ENCODE results near the gene SEMA3C.
A peak's percentile ranks its signal among the peaks of the same experiment; 100 is the strongest.

SEMA3C gene

DNA sequence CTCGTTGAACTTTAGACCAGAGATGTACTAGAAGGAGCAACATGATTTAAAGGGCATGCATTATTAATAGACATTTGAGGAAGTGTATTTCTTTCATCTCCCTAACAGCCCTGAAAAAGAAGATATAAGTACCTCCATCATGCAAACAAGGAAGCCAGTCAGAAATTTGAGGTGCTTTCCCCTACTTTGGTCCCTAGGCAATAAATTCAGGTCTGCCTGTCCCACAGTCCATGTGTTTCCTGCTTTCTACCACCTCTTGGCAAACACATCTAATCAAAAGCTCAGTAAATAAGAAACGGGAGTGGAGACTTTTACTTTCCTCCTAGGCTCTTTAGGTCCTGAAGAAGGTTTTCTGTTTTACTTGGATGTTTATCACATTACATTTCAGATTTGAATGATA lies 5.2 kb upstream of the SEMA3C start:
- no peak for DNase-seq

DNA sequence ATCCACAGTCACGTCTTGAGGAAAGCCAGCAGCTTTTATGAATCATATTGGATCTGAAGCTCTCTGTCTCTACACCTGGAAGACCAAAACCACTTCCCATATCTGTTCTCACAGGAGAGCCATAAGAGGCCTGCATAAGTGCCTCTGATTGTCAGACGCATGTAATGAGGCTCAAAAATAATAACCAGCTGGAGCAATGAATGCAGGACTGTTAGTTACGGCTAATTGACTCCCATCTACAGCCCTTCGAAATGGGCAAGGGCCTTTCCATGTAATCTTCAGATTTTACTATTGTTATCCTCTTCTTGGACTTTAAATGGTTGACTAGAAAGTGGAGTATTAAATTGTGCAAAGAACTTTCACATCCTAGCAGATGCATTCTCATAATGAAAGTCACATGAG lies 4.4 kb upstream of the SEMA3C start:
- DNase-seq: no peak

- no peak for DNase-seq
Measured at GRCh38 chr7:80922253-80923049, 3.6 kb upstream of the SEMA3C start.

DNA sequence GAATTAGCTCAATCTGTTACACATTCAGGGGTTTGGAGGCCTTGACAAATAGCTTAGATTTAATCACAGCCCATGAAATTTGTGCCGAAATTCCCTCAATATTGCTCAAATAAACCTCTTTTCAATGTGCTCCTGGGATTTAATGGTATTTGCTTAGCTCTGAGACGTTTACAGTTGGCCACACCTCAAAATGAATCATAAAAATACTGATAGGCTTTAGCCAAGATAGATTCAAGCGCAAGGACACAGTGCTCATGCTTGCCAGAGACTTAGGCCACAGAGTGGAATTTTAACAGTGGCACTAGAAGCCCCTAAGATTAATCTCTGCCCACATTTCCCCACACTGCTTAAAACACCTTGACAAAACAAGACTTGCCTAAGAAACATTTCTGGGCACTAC lies 2.3 kb upstream of the SEMA3C start:
- DNase-seq: no peak

DNA sequence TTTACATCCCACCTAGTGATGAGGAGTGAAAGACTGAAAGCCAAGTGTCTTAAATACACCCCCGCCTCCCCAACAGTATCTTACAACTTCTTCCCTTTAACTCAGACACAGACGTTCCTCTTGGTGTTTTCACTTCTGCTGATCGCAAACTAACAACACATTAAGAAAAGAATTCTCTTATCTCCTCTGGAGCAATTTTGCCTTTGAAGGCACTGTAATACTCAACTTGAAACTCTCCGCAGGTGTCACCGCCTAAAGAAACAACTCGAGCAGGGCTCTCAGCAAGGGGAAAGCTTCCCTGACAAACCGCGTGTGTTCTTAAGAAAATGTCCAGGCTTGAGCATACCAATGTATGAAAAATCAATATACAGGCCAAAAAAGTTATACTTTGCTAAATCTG lies 452 bp downstream of the SEMA3C start:
- peak; percentile 37 for DNase-seq

GRCh38 chr7:80916770-80917741 lies 1.8 kb downstream of the SEMA3C start:
- DNase-seq: peak; percentile 74

- no peak for DNase-seq
Measured at GRCh38 chr7:80910228-80910627, 8.6 kb downstream of the SEMA3C start.

DNA sequence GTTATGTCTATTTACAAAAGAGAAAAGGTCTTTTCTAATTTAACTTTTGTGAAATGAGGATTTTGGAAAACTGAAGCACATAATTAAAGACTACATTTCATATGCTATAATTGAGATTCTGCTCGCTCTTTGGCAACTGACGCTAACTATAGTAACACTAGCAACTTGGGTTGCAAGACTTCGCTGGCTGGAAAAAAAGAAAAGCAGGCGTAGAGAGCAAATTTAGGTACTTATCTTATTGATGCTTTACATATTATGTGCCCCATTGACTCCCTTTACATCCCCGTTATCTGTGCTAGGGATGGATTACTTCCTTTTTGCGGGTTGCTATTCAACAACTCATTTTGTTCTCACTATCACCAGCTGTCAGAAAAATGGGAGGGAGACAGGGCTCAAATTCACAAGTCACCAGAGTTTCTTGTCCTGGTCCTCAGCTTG lies 10.5 kb downstream of the SEMA3C start:
- no peak for DNase-seq

DNA sequence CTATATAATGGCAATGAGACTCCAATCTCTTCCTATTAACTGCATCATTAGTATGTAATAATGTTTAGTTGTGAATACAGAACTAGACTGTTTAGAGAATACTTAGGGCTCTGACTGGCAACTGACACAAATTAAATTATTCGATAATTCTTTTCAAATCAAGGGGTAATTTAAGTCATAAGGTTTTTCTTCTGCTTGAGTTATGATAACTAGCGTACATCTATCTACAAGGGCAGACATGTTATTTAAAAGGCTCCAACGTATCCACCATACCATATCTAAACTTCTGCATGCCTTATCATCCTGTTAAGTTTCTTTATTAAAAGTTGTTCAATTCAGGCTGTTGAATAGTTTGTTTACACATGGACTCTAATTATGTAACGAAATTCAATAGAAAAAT lies 11.2 kb downstream of the SEMA3C start:
- no peak for DNase-seq

GRCh38 chr7:80907141-80907601 lies 11.7 kb downstream of the SEMA3C start:
- DNase-seq: no peak

- no peak for DNase-seq
Measured at GRCh38 chr7:80905334-80905733, 13.5 kb downstream of the SEMA3C start.

DNA sequence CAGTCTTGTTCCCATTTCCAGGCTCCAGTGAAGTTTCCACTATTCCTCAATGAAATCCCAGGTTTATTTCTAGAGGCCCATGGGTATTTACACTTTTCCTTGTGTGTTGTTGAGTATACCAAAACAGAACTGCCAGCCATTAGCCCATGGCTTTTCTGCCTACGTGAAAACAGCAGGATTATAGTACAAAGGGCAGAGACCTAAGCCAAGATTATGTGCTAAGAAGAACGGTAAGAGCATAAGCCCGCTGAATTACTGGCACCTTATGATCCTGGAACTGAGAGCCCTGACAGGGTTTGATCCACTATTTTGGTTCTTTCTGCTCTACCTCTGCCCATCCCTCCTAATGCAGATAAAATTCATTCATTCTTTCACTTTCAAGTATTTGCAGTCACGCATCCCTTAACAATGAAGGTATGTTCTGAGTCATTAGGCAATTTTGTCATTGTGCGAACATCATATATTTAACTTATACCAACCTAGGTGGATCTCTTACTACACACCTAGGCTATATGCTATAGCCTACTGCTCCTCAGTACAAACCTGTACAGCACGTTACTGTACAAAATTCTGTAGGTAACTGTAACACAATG lies 16.0 kb downstream of the SEMA3C start:
- no peak for DNase-seq

DNA sequence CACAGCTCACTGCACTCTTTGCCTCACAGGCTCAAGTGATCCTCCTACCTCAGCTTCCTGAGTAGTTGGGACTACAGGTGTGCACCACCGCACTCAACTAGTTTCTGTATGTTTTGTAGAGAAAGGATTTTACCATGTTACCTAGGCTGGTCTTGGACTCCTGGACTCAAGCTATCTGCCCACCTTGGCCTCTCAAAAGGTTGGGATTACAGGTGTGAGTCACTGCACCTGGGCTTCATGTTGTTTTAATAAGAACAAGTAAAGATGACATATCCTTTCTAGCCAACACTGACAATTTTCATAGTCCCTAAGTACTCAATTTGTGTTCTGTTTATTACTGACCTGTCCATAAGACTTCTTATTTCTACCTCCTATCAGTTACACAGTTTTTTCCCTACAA lies 16.8 kb downstream of the SEMA3C start:
- DNase-seq: no peak

DNA sequence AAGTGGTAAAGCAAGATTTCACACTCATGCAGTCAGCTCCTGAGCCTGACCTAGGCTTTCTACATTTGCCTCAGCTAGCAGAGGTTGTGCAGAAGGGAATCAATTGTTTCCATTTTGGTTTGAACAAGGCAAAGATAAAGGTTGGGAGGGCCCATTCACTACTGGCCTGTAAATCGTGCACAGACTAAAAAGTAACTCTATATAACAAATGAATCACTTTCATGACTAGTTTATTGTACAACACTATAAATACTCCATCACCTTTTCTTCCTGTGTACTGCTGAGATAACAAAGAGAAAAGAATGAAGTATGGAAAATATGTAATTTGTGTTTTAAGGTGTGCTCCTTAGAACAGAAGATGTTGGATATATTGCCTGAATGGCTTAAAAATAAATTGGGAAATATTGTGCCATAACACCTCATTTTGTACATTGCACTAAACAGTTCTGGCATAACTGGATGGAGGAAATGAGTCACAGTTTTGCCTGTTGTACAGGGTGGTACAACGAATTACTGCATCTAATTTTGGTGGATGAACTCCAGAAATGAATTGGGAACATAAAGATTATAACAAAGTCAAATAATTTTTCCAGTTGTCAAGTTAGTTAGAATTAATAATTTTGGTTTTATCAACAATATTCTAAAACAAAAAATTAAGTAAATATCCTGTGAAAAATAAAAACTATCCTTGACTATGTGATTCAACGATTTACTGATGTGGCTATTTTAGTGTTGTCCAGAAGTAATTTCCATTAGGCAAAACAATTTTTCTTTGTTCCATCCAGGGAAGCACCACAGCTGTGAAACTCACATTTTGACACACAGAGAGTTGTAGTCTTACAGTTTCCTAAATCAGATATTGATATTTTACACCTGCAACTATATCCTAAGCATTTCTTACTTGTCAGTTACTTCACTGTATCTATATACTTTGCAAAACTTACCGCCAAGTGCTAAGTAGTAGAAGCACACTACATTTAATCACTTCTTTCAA lies 18.0 kb downstream of the SEMA3C start:
- DNase-seq: peak; percentile 65

GRCh38 chr7:80896906-80897598 lies 21.8 kb downstream of the SEMA3C start:
- peak; percentile 50 for DNase-seq

GRCh38 chr7:80895056-80895455 lies 23.8 kb downstream of the SEMA3C start:
- peak; percentile 47 for DNase-seq

GRCh38 chr7:80891259-80891544 lies 27.6 kb downstream of the SEMA3C start:
- DNase-seq: no peak

GRCh38 chr7:80890426-80891258 lies 28.2 kb downstream of the SEMA3C start:
- no peak for DNase-seq

DNA sequence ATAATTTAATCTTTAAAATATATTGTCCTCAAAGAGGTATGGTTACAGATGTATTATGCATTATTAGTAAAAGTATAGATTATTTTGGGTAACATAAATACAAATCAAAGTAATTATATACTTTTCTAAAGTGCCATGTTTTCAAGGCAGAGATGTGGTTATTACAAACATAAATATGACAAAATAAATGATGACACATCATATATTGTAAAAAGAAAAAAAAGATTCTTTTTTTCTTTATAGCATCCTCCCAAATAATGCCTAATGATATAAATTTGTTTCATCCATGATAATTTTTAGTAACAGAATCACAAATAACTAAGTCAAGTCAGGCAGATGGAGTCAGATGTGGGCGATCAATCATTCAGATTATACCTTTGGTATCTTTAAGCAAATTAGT lies 29.3 kb downstream of the SEMA3C start:
- DNase-seq: no peak

- DNase-seq: no peak
Measured at GRCh38 chr7:80885757-80886156, 33.1 kb downstream of the SEMA3C start.

Data from EL (cell line).